ENCODE data around the gene ITGA1. TPM values are rescaled to one million over a fixed set of nuclear protein-coding genes. Genes with fewer than 3 reads are reported as not detected.
A peak's percentile ranks its signal among the peaks of the same experiment; 100 is the strongest.

Gene ITGA1
- total and polyA plus RNA-seq, 4 donors: 17.8 to 152 (median 98.5) TPM

DNA sequence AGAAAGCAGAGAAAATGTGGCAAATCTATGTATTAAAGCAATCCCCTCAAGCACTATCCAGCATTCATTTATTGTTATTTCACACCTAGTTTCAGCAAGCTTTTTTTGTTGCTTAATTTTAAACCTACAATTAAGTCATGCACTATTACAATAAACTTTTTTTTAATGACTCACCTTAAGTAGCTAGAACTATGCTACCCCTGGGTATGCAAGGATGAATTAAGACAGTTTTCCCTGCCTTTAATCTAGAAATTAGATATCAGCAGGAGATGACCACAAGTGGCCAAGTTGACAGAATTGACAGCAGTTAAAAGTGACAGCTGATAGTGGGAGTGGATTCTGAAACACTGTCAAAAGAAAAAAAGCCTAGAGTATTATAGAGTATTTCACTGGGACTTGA lies 20.0 kb downstream of the ITGA1 start:
- intact Hi-C loops (cut with DNase I): loop anchor here in 1 of 2 donors (10.0 kb wide), 1 partner anchor 87 kb away; no protein-coding TSS in a partner anchor
- DNase-seq: no peak

GRCh38 chr5:52808316-52808901 lies 20.7 kb downstream of the ITGA1 start:
- peak overlapping the region in 1 of 2 donors; percentile 70 for H3K27ac ChIP-seq (ENCODE audit: low read depth in 1 of 2, low read length in 2 of 2)
- H3K4me3 ChIP-seq (ENCODE audit: low read length in 2 of 2): no peak overlapping the region
- ATAC-seq (ENCODE audit: low FRiP score): no peak
- no peak for DNase-seq
- H3K36me3 ChIP-seq (ENCODE audit: control insufficient read depth in 1 of 2, insufficient read depth in 2 of 2, low read length in 1 of 2): no peaks in the 10 kb centered on the region
- peaks cover 4 to 21% of the 10 kb centered on the region in 2 donors for H3K4me1 ChIP-seq (ENCODE audit: control insufficient read depth in 1 of 2, insufficient read depth in 2 of 2, low read length in 2 of 2)
- intact Hi-C loops (cut with DNase I): loop anchor here in 1 of 2 donors (10.0 kb wide), 1 partner anchor 86 kb away; no protein-coding TSS in a partner anchor
- no peaks in the 10 kb centered on the region for H3K27me3 ChIP-seq (ENCODE audit: control insufficient read depth in 1 of 2, insufficient read depth in 2 of 2, low read length in 1 of 2)
- H3K9me3 ChIP-seq (ENCODE audit: control insufficient read depth, low read length): no peaks in the 10 kb centered on the region
- 8 to 11% methylated on average over 2 of the region's 2 CpGs for WGBS, 2 donors

More for the DNA sequence above, 20.0 kb downstream of the ITGA1 start:
- Histone ChIP-seq H3K27me3 (ENCODE audit: control insufficient read depth in 1 of 2, insufficient read depth in 2 of 2, low read length in 1 of 2) (no peaks in the 10 kb centered on the region), H3K4me3 (ENCODE audit: low read length in 2 of 2) (no peak overlapping the region), H3K9me3 (ENCODE audit: control insufficient read depth, low read length) (no peaks in the 10 kb centered on the region), H3K27ac (ENCODE audit: low read depth in 1 of 2, low read length in 2 of 2) (no peak overlapping the region), H3K4me1 (ENCODE audit: control insufficient read depth in 1 of 2, insufficient read depth in 2 of 2, low read length in 2 of 2) (peaks cover 4 to 23% of the 10 kb centered on the region in 2 donors), H3K36me3 (ENCODE audit: control insufficient read depth in 1 of 2, insufficient read depth in 2 of 2, low read length in 1 of 2) (no peaks in the 10 kb centered on the region)
- no peak for ATAC-seq (ENCODE audit: low FRiP score)

DNA sequence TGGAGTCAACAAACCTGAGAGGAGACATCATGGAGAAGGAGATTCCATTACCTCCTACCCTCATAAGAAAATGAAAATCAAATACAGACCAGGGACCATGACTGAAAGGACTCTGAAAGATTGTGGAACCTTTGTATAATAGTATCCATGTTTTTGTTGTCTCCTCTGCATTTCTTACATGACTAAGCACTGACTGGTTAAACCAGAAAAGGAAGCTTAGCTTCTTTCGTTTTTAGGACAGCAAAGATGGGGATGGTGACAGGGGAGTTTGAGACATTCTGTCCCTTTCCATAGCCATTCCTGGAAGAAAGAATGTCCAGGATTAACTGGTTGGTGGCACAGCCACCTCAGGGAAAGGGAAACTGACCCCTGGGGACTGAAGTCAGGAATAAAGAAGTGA lies 22.2 kb downstream of the ITGA1 start:
- ATAC-seq (ENCODE audit: low FRiP score): peak; percentile 6

GRCh38 chr5:52810426-52810825 lies 22.7 kb downstream of the ITGA1 start:
- ATAC-seq (ENCODE audit: low FRiP score): no peak
- Histone ChIP-seq H3K4me1 (ENCODE audit: control insufficient read depth in 1 of 2, insufficient read depth in 2 of 2, low read length in 2 of 2) (peaks cover 5 to 30% of the 10 kb centered on the region in 2 donors), H3K36me3 (ENCODE audit: control insufficient read depth in 1 of 2, insufficient read depth in 2 of 2, low read length in 1 of 2) (no peaks in the 10 kb centered on the region), H3K4me3 (ENCODE audit: low read length in 2 of 2) (no peak overlapping the region), H3K9me3 (ENCODE audit: control insufficient read depth, low read length) (no peaks in the 10 kb centered on the region), H3K27me3 (ENCODE audit: control insufficient read depth in 1 of 2, insufficient read depth in 2 of 2, low read length in 1 of 2) (no peaks in the 10 kb centered on the region), H3K27ac (ENCODE audit: low read depth in 1 of 2, low read length in 2 of 2) (peak overlapping the region in 1 of 2 donors; percentile 9)
- intact Hi-C loops (cut with DNase I): no loop called here
- DNase-seq: no peak
- 42 to 100% methylated on average over 1 of the region's 1 CpG for WGBS, 2 donors

More for the DNA sequence above, 22.2 kb downstream of the ITGA1 start:
- intact Hi-C loops (cut with DNase I): loop anchor here in 1 of 2 donors (10.0 kb wide), 1 partner anchor 85 kb away; no protein-coding TSS in a partner anchor
- 0 to 3% methylated on average over 1 of the region's 1 CpG for WGBS, 2 donors
- H3K4me3 ChIP-seq (ENCODE audit: low read length in 2 of 2): no peak overlapping the region
- peak overlapping the region; percentile 9 to 55 for H3K27ac ChIP-seq (ENCODE audit: low read depth in 1 of 2, low read length in 2 of 2)
- no peaks in the 10 kb centered on the region for H3K27me3 ChIP-seq (ENCODE audit: control insufficient read depth in 1 of 2, insufficient read depth in 2 of 2, low read length in 1 of 2)
- DNase-seq: no peak
- peaks cover 7 to 26% of the 10 kb centered on the region in 2 donors for H3K4me1 ChIP-seq (ENCODE audit: control insufficient read depth in 1 of 2, insufficient read depth in 2 of 2, low read length in 2 of 2)
- H3K9me3 ChIP-seq (ENCODE audit: control insufficient read depth, low read length): no peaks in the 10 kb centered on the region
- no peaks in the 10 kb centered on the region for H3K36me3 ChIP-seq (ENCODE audit: control insufficient read depth in 1 of 2, insufficient read depth in 2 of 2, low read length in 1 of 2)

GRCh38 chr5:52811067-52811749 lies 23.5 kb downstream of the ITGA1 start:
- peaks cover 5 to 30% of the 10 kb centered on the region in 2 donors for H3K4me1 ChIP-seq (ENCODE audit: control insufficient read depth in 1 of 2, insufficient read depth in 2 of 2, low read length in 2 of 2)
- no peaks in the 10 kb centered on the region for H3K36me3 ChIP-seq (ENCODE audit: control insufficient read depth in 1 of 2, insufficient read depth in 2 of 2, low read length in 1 of 2)
- intact Hi-C loops (cut with DNase I): no loop called here
- 36 to 39% methylated on average over 3 of the region's 3 CpGs for WGBS, 2 donors
- no peaks in the 10 kb centered on the region for H3K27me3 ChIP-seq (ENCODE audit: control insufficient read depth in 1 of 2, insufficient read depth in 2 of 2, low read length in 1 of 2)
- ATAC-seq (ENCODE audit: low FRiP score): peak; percentile 49
- H3K9me3 ChIP-seq (ENCODE audit: control insufficient read depth, low read length): no peaks in the 10 kb centered on the region
- DNase-seq: peak in 1 of 2 donors; percentile 38
- H3K4me3 ChIP-seq (ENCODE audit: low read length in 2 of 2): no peak overlapping the region
- no peak overlapping the region for H3K27ac ChIP-seq (ENCODE audit: low read depth in 1 of 2, low read length in 2 of 2)

GRCh38 chr5:52814352-52815148 lies 26.8 kb downstream of the ITGA1 start:
- Histone ChIP-seq H3K36me3 (ENCODE audit: control insufficient read depth in 1 of 2, insufficient read depth in 2 of 2, low read length in 1 of 2) (no peaks in the 10 kb centered on the region), H3K4me3 (ENCODE audit: low read length in 2 of 2) (no peak overlapping the region), H3K9me3 (ENCODE audit: control insufficient read depth, low read length) (no peaks in the 10 kb centered on the region), H3K27me3 (ENCODE audit: control insufficient read depth in 1 of 2, insufficient read depth in 2 of 2, low read length in 1 of 2) (no peaks in the 10 kb centered on the region), H3K27ac (ENCODE audit: low read depth in 1 of 2, low read length in 2 of 2) (peak overlapping the region in 1 of 2 donors; percentile 28), H3K4me1 (ENCODE audit: control insufficient read depth in 1 of 2, insufficient read depth in 2 of 2, low read length in 2 of 2) (peaks cover 6 to 29% of the 10 kb centered on the region in 2 donors)
- intact Hi-C loops (cut with DNase I): no loop called here
- DNase-seq (no peak), ATAC-seq (ENCODE audit: low FRiP score) (no peak)
- WGBS, 2 donors: 49 to 54% methylated on average over 4 of the region's 4 CpGs

- Histone ChIP-seq H3K36me3 (ENCODE audit: control insufficient read depth in 1 of 2, insufficient read depth in 2 of 2, low read length in 1 of 2) (no peaks in the 10 kb centered on the region), H3K4me1 (ENCODE audit: control insufficient read depth in 1 of 2, insufficient read depth in 2 of 2, low read length in 2 of 2) (peaks cover 5 to 15% of the 10 kb centered on the region in 2 donors), H3K27me3 (ENCODE audit: control insufficient read depth in 1 of 2, insufficient read depth in 2 of 2, low read length in 1 of 2) (no peaks in the 10 kb centered on the region), H3K9me3 (ENCODE audit: control insufficient read depth, low read length) (no peaks in the 10 kb centered on the region), H3K4me3 (ENCODE audit: low read length in 2 of 2) (no peak overlapping the region), H3K27ac (ENCODE audit: low read depth in 1 of 2, low read length in 2 of 2) (no peak overlapping the region)
- ATAC-seq (ENCODE audit: low FRiP score): no peak
- WGBS, 2 donors: 63 to 64% methylated on average over 1 of the region's 1 CpG
- intact Hi-C loops (cut with DNase I): no loop called here
- no peak for DNase-seq
Observed at GRCh38 chr5:52817818-52818217, 30.1 kb downstream of the ITGA1 start.

DNA sequence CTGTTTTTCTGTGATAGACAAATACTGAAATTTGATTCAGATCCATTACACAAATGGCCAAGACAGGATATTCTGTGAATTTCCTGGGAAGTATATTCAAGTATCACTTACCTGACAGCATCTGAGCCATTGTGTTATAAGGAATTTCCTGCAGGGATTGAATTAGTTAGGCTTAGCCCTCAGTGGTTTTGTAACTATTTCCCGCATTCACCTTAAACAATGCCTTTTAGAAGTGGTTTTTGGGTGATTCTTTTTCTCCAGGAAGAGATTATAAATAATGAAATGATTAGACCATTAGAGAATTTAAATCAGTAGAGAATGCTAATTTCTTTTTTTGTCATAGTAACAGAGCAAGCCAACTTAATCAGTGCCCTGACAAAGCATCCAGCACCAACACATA lies 30.6 kb downstream of the ITGA1 start:
- H3K4me1 ChIP-seq (ENCODE audit: control insufficient read depth in 1 of 2, insufficient read depth in 2 of 2, low read length in 2 of 2): peaks cover 5 to 17% of the 10 kb centered on the region in 2 donors
- no peak overlapping the region for H3K4me3 ChIP-seq (ENCODE audit: low read length in 2 of 2)
- intact Hi-C loops (cut with DNase I): no loop called here
- no peaks in the 10 kb centered on the region for H3K27me3 ChIP-seq (ENCODE audit: control insufficient read depth in 1 of 2, insufficient read depth in 2 of 2, low read length in 1 of 2)
- ATAC-seq (ENCODE audit: low FRiP score) (no peak), DNase-seq (no peak)
- H3K9me3 ChIP-seq (ENCODE audit: control insufficient read depth, low read length): no peaks in the 10 kb centered on the region
- H3K36me3 ChIP-seq (ENCODE audit: control insufficient read depth in 1 of 2, insufficient read depth in 2 of 2, low read length in 1 of 2): no peaks in the 10 kb centered on the region
- WGBS, 2 donors: 97 to 99% methylated on average over 1 of the region's 1 CpG
- no peak overlapping the region for H3K27ac ChIP-seq (ENCODE audit: low read depth in 1 of 2, low read length in 2 of 2)

Data from aorta (tissue), 5 donors.